Hepatocyte (in vitro differentiated cells): Measurements from ENCODE around the gene EIF2B4. TPM values are rescaled to one million over a fixed set of nuclear protein-coding genes. Genes with fewer than 3 reads are reported as not detected.

ENCODE experiments used
- DNase-seq: peaks from one replicate; pipeline ENCODE4 v3.0.0-alpha.2; 2016; ENCODE audit warnings: low spot score
- H2AFZ ChIP-seq: fragments of 200-600 bp; sonication (generic); 2 replicates; pipeline ENCODE4 v1.6.0; 2016; ENCODE audit warnings: antibody characterized with exemption, mild to moderate bottlenecking
- H3K27ac ChIP-seq: fragments of 200-600 bp; sonication (generic); 2 replicates; pipeline ENCODE4 v1.5.1; 2016; ENCODE audit warnings: mild to moderate bottlenecking
- H3K27me3 ChIP-seq: fragments of 200-600 bp; sonication (generic); 2 replicates; pipeline ENCODE4 v1.6.1; 2016
- H3K36me3 ChIP-seq: fragments of 200-600 bp; sonication (generic); replicated peaks from 2 replicates; pipeline ENCODE4 v1.5.1; 2016; ENCODE audit warnings: low read depth; ENCODE audit not compliant: insufficient read depth
- H3K4me1 ChIP-seq: fragments of 200-600 bp; sonication (generic); 2 replicates; pipeline ENCODE4 v1.5.1; 2016; ENCODE audit warnings: mild to moderate bottlenecking, moderate library complexity; ENCODE audit not compliant: insufficient read depth
- H3K4me2 ChIP-seq: fragments of 200-600 bp; sonication (generic); 2 replicates; pipeline ENCODE4 v1.6.0; 2016
- H3K4me3 ChIP-seq: fragments of 200-600 bp; sonication (generic); 2 replicates; pipeline ENCODE4 v1.5.1; 2016; ENCODE audit warnings: mild to moderate bottlenecking
- H3K79me2 ChIP-seq: fragments of 200-600 bp; sonication (generic); 2 replicates; pipeline ENCODE4 v1.6.0; 2017; ENCODE audit warnings: mild to moderate bottlenecking
- H3K9me2 ChIP-seq: fragments of 200-600 bp; sonication (generic); replicated peaks from 2 replicates; pipeline ENCODE4 v1.6.0; 2017; ENCODE audit warnings: mild to moderate bottlenecking; ENCODE audit not compliant: insufficient read depth
- H3K9me3 ChIP-seq: fragments of 200-600 bp; sonication (generic); 2 replicates; pipeline ENCODE4 v1.5.1; 2016; ENCODE audit warnings: low read depth, mild to moderate bottlenecking
- H4K20me1 ChIP-seq: fragments of 200-600 bp; sonication (generic); 2 replicates; pipeline ENCODE4 v1.6.0; 2016; ENCODE audit warnings: mild to moderate bottlenecking; ENCODE audit not compliant: insufficient read depth, poor library complexity, severe bottlenecking
- CTCF ChIP-seq: fragments of 200-600 bp; sonication (generic); IDR thresholded peaks from 2 replicates; pipeline ENCODE4 v1.5.1; 2016; ENCODE audit warnings: antibody characterized with exemption, mild to moderate bottlenecking; ENCODE audit not compliant: poor library complexity
- EZH2 ChIP-seq: fragments of 200-600 bp; sonication (generic); IDR thresholded peaks from 2 replicates; pipeline ENCODE4 v1.6.1; 2016; ENCODE audit warnings: antibody characterized with exemption, mild to moderate bottlenecking, borderline replicate concordance
- EZH2phosphoT487 ChIP-seq: fragments of 200-600 bp; sonication (generic); IDR thresholded peaks from one replicate; pipeline ENCODE4 v1.6.1; 2018; ENCODE audit warnings: antibody characterized with exemption, mild to moderate bottlenecking, low read depth, moderate library complexity; ENCODE audit not compliant: unreplicated experiment, severe bottlenecking
- WGBS: methylation state at CpG from one replicate; pipeline ENCODE4 v1.1.6; 2016; ENCODE audit warnings: low lambda C conversion rate; ENCODE audit errors: missing lambda C conversion rate; 5-methylcytosine and 5-hydroxymethylcytosine counted together
- polyA plus RNA-seq: library from polyadenylated mRNA; unstranded; fragments of >200 nt; fragmentation: Nextera tagmentation; extraction: Ambion mirVana; gene quantifications from 2 replicates; pipeline ENCODE4 v1.2.1, GENCODE V29; 2016
- total RNA-seq: library from RNA; depleted of rRNA; stranded (reverse); fragments of >200 nt; gene quantifications from 2 replicates; pipeline ENCODE4 v1.2.3, GENCODE V29; 2014

The EIF2B4 gene
- total and polyA plus RNA-seq, 2 experiments from 2014 or later: 28.7 to 68.7 TPM

- no peaks in the 10 kb centered on the region for H3K9me2 ChIP-seq
- 93% methylated on average over 2 of the region's 2 CpGs for WGBS
- H3K27me3 ChIP-seq: no peaks in the 10 kb centered on the region
- peaks cover 34% of the 10 kb centered on the region for H4K20me1 ChIP-seq
- no peak overlapping the region for H3K27ac ChIP-seq
- no peak for TF ChIP-seq CTCF
- H3K4me2 ChIP-seq: no peak overlapping the region
- H3K36me3 ChIP-seq: no peaks in the 10 kb centered on the region
- H3K4me3 ChIP-seq: no peak overlapping the region
- H3K4me1 ChIP-seq: no peaks in the 10 kb centered on the region
- H2AFZ ChIP-seq: no peak overlapping the region
- DNase-seq: no peak
- H3K9me3 ChIP-seq: no peaks in the 10 kb centered on the region
- peaks cover 99% of the 10 kb centered on the region for H3K79me2 ChIP-seq
These were observed 30.4 kb upstream of the EIF2B4 start for GRCh38 chr2:27400348-27401135.

- no peak overlapping the region for H2AFZ ChIP-seq
- H3K9me3 ChIP-seq: no peaks in the 10 kb centered on the region
- H4K20me1 ChIP-seq: peaks cover 32% of the 10 kb centered on the region
- H3K4me1 ChIP-seq: no peaks in the 10 kb centered on the region
- H3K4me3 ChIP-seq: no peak overlapping the region
- no peak for TF ChIP-seq EZH2phosphoT487
- TF ChIP-seq CTCF: no peak
- TF ChIP-seq EZH2: no peak
- H3K36me3 ChIP-seq: no peaks in the 10 kb centered on the region
- H3K9me2 ChIP-seq: no peaks in the 10 kb centered on the region
- no peak overlapping the region for H3K27ac ChIP-seq
- no peaks in the 10 kb centered on the region for H3K27me3 ChIP-seq
- H3K79me2 ChIP-seq: peaks cover 100% of the 10 kb centered on the region
- no peak for DNase-seq
- WGBS: 95% methylated on average over 5 of the region's 5 CpGs
- no peak overlapping the region for H3K4me2 ChIP-seq
These were observed 28.8 kb upstream of the EIF2B4 start for GRCh38 chr2:27398962-27399361.

- no peak overlapping the region for H3K4me2 ChIP-seq
- no peaks in the 10 kb centered on the region for H3K9me3 ChIP-seq
- 99% methylated on average over 33 of the region's 33 CpGs for WGBS
- no peak overlapping the region for H3K4me3 ChIP-seq
- H3K79me2 ChIP-seq: peaks cover 96% of the 10 kb centered on the region
- no peak overlapping the region for H3K27ac ChIP-seq
- TF ChIP-seq CTCF (no peak), EZH2 (no peak), EZH2phosphoT487 (no peak)
- H4K20me1 ChIP-seq: peaks cover 12% of the 10 kb centered on the region
- H2AFZ ChIP-seq: no peak overlapping the region
- no peaks in the 10 kb centered on the region for H3K27me3 ChIP-seq
- DNase-seq: no peak
- no peaks in the 10 kb centered on the region for H3K4me1 ChIP-seq
- H3K9me2 ChIP-seq: no peaks in the 10 kb centered on the region
- H3K36me3 ChIP-seq: no peaks in the 10 kb centered on the region
These were observed 23.1 kb upstream of the EIF2B4 start for GRCh38 chr2:27393225-27393624.
